Trophoblast cell (in vitro differentiated cells and primary cell): ENCODE data around the gene BBC3.

ENCODE experiments used
- DNase-seq, 2 donors: peaks; one replicate each; pipeline ENCODE4 v3.0.0-alpha.2; 2016
- H2AFZ ChIP-seq: 2 replicates; pipeline ENCODE4 v1.6.1; 2013; ENCODE audit warnings: low read length, moderate library complexity, mild to moderate bottlenecking; ENCODE audit not compliant: insufficient read depth, poor library complexity
- H2AK5ac ChIP-seq: 2 replicates; pipeline ENCODE4 v1.6.1; 2013; ENCODE audit warnings: mild to moderate bottlenecking, low read length
- H2BK120ac ChIP-seq: 2 replicates; pipeline ENCODE4 v1.6.1; 2013; ENCODE audit warnings: low read length, mild to moderate bottlenecking, moderate library complexity; ENCODE audit not compliant: insufficient read depth, poor library complexity
- H2BK12ac ChIP-seq: 2 replicates; pipeline ENCODE4 v1.6.1; 2013; ENCODE audit warnings: mild to moderate bottlenecking, low read length, moderate library complexity
- H2BK5ac ChIP-seq: 2 replicates; pipeline ENCODE4 v1.6.1; 2013; ENCODE audit warnings: low read length, low read depth, moderate library complexity, mild to moderate bottlenecking; ENCODE audit not compliant: poor library complexity
- H3K14ac ChIP-seq: 2 replicates; pipeline ENCODE4 v1.6.1; 2013; ENCODE audit warnings: mild to moderate bottlenecking, low read length
- H3K18ac ChIP-seq: 2 replicates; pipeline ENCODE4 v1.6.1; 2013; ENCODE audit warnings: mild to moderate bottlenecking, low read length
- H3K23ac ChIP-seq: 2 replicates; pipeline ENCODE4 v1.6.1; 2013; ENCODE audit warnings: low read length
- H3K27ac ChIP-seq: 2 replicates; pipeline ENCODE4 v1.5.1; 2013; ENCODE audit warnings: low read depth, mild to moderate bottlenecking, inconsistent platforms, low read length, moderate library complexity
- H3K27me3 ChIP-seq: 2 replicates; pipeline ENCODE4 v1.6.1; 2013; ENCODE audit warnings: inconsistent platforms, mild to moderate bottlenecking, low read length, moderate library complexity; ENCODE audit not compliant: insufficient read depth
- H3K36me3 ChIP-seq, 2 experiments: 1 replicate in 1 of 2; 2 replicates in 1 of 2; pipeline ENCODE4 v1.6.1; 2013; ENCODE audit warnings: low read length in 2 of 2, mild to moderate bottlenecking in 2 of 2, moderate library complexity in 1 of 2; ENCODE audit not compliant: insufficient read depth in 2 of 2, control insufficient read depth in 1 of 2
- H3K4ac ChIP-seq: 2 replicates; pipeline ENCODE4 v1.6.1; 2013; ENCODE audit warnings: low read depth, mild to moderate bottlenecking, low read length, moderate library complexity
- H3K4me1 ChIP-seq, 2 experiments: 1 replicate in 1 of 2; 2 replicates in 1 of 2; pipeline ENCODE4 v1.6.1; 2013; ENCODE audit warnings: low read length in 2 of 2, mild to moderate bottlenecking in 2 of 2, moderate library complexity in 1 of 2; ENCODE audit not compliant: insufficient read depth in 2 of 2, control insufficient read depth in 1 of 2
- H3K4me2 ChIP-seq: 2 replicates; pipeline ENCODE4 v1.6.1; 2013; ENCODE audit warnings: inconsistent platforms, mild to moderate bottlenecking, low read length, moderate library complexity
- H3K4me3 ChIP-seq: 2 replicates; pipeline ENCODE4 v1.5.1; 2013; ENCODE audit warnings: mild to moderate bottlenecking, low read depth, low read length, inconsistent platforms
- H3K79me1 ChIP-seq: one replicate; pipeline ENCODE4 v1.6.1; 2013; ENCODE audit warnings: low read length
- H3K79me2 ChIP-seq: 2 replicates; pipeline ENCODE4 v1.6.1; 2013; ENCODE audit warnings: low read length, mild to moderate bottlenecking; ENCODE audit not compliant: control insufficient read depth, insufficient read depth, poor library complexity
- H3K9ac ChIP-seq: 2 replicates; pipeline ENCODE4 v1.6.1; 2013; ENCODE audit warnings: mild to moderate bottlenecking, low read length
- H3K9me3 ChIP-seq: 2 replicates; pipeline ENCODE4 v1.6.1; 2013; ENCODE audit warnings: low read depth, mild to moderate bottlenecking, control low read depth, inconsistent platforms, low read length; ENCODE audit not compliant: insufficient read depth
- H4K12ac ChIP-seq: 2 replicates; pipeline ENCODE4 v1.6.1; 2013; ENCODE audit warnings: low read depth, mild to moderate bottlenecking, low read length, moderate library complexity
- H4K8ac ChIP-seq: 2 replicates; pipeline ENCODE4 v1.6.1; 2013; ENCODE audit warnings: low read depth, mild to moderate bottlenecking, low read length, moderate library complexity
- H4K91ac ChIP-seq: one replicate; pipeline ENCODE4 v1.6.1; 2013; ENCODE audit warnings: low read depth, mild to moderate bottlenecking, low read length, moderate library complexity
- WGBS: extraction: QIAGEN DNeasy Blood & Tissue Kit; methylation state at CpG from one replicate; pipeline ENCODE4 v1.1.7; 2013; ENCODE audit warnings: missing lambda C conversion rate; ENCODE audit not compliant: insufficient read length, insufficient coverage; ENCODE audit errors: extremely low coverage; 5-methylcytosine and 5-hydroxymethylcytosine counted together

The BBC3 gene

DNA sequence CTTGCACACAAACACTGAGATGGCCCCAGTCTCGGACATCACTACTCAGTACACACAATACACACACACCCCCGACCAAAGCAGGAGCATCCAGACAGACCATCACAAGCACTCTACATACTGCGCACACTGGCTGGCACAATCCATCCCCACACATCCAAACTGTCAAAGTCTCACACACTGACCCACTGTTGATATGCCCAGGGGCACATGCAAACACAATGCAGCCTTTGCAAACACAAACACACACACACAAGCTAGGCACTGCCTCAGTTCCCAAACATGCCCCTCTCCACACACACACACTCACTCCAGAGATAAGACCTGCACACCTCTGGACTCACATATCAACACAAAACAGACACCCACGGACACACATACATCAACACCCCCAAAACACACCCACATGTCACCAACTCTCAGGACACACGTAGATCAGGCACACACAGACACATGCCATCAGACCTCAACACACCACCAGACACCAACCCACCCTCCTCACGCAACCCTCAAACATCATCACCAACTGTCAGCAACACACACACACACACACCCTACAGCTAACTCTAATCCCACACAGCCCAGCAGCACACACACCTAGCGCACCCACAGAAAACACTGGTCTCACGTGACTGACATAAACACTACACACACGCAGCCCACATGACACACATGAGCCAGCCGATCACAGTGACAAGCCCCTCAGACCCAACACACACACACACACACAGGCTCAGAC, 1.9 kb downstream of the BBC3 start:
- Histone ChIP-seq H3K4me1 (peaks cover 29 to 46% of the 10 kb centered on the region in 2 experiments), H3K23ac (peak overlapping the region; percentile 12), H2BK12ac (peak overlapping the region; percentile 64), H2AK5ac (peak overlapping the region; percentile 31), H3K4me2 (peak overlapping the region; percentile 85), H2AFZ (peak overlapping the region; percentile 27), H3K18ac (peak overlapping the region; percentile 96), H3K9ac (peak overlapping the region; percentile 50), H3K27me3 (no peaks in the 10 kb centered on the region), H3K4ac (peak overlapping the region; percentile 8), H4K91ac (peak overlapping the region; percentile 96), H3K4me3 (peak overlapping the region; percentile 98), H4K8ac (no peak overlapping the region), H3K14ac (peak overlapping the region; percentile 94), H3K79me1 (peaks cover 51% of the 10 kb centered on the region), H2BK120ac (peak overlapping the region; percentile 84), H2BK5ac (peak overlapping the region; percentile 95), H3K36me3 (peaks cover 0 to 4% of the 10 kb centered on the region in 2 experiments), H3K9me3 (no peaks in the 10 kb centered on the region), H4K12ac (no peak overlapping the region), H3K79me2 (peaks cover 23% of the 10 kb centered on the region), H3K27ac (peak overlapping the region; percentile 98)
- WGBS: 100% methylated on average over 1 of the region's 10 CpGs
- no peak for DNase-seq

DNA sequence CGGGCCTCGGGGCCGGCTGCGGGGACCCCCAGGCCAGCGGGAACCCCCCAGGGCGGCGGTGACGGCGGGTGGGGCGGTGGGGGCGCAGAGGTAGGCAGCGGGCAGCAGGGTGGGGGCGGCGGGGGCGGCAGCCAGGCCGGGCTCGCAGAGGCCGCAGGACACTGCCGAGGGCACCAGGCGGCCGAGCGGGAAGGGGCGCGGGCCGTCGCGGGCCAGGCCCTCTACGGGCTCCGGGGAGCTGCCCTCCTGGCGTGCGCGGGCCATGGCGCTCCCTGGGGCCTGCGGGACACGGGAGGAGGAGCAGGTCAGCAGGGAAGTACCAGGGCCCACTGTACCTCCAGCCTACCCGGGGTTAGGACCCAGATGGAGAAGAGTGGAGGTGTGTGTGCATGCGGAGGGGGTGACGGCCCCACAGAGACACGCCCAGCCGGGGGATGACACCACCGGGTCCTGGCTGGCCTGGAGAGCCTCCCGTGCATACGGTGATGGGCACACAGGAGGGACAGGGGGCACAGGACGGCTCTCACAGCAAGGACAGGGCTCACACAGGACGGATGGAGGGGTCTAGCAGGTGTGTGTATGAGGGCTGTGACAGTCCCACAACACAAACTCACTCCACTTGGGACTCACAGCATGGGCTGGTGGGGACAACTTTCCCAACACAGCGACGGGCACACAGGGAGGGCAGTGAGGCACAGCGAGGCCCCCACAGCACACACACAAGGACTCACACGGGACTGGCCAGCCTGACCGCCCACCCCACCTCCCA, 2.6 kb downstream of the BBC3 start:
- peak overlapping the region; percentile 98 for H3K4me3 ChIP-seq
- peak overlapping the region; percentile 84 for H2BK120ac ChIP-seq
- H2BK12ac ChIP-seq: peak overlapping the region; percentile 64
- peak overlapping the region; percentile 47 for H3K9ac ChIP-seq
- H2BK5ac ChIP-seq: peak overlapping the region; percentile 95
- peak overlapping the region; percentile 96 for H4K91ac ChIP-seq
- peaks cover 23% of the 10 kb centered on the region for H3K79me2 ChIP-seq
- H3K4me2 ChIP-seq: peak overlapping the region; percentile 85
- peak in 1 of 2 donors; percentile 30 for DNase-seq
- H3K4ac ChIP-seq: peak overlapping the region; percentile 91
- H2AK5ac ChIP-seq: peak overlapping the region; percentile 31
- H4K8ac ChIP-seq: peak overlapping the region; percentile 80
- peaks cover 4 to 7% of the 10 kb centered on the region in 2 experiments for H3K36me3 ChIP-seq
- peak overlapping the region; percentile 96 for H3K18ac ChIP-seq
- H2AFZ ChIP-seq: peak overlapping the region; percentile 27
- H3K27ac ChIP-seq: peak overlapping the region; percentile 98
- peak overlapping the region; percentile 94 for H3K14ac ChIP-seq
- WGBS: no CpG with 5 or more reads among the region's 50 CpGs
- H3K4me1 ChIP-seq: peaks cover 29 to 46% of the 10 kb centered on the region in 2 experiments
- no peaks in the 10 kb centered on the region for H3K9me3 ChIP-seq
- H3K23ac ChIP-seq: no peak overlapping the region
- peak overlapping the region; percentile 96 for H4K12ac ChIP-seq
- peaks cover 51% of the 10 kb centered on the region for H3K79me1 ChIP-seq
- H3K27me3 ChIP-seq: no peaks in the 10 kb centered on the region

DNA sequence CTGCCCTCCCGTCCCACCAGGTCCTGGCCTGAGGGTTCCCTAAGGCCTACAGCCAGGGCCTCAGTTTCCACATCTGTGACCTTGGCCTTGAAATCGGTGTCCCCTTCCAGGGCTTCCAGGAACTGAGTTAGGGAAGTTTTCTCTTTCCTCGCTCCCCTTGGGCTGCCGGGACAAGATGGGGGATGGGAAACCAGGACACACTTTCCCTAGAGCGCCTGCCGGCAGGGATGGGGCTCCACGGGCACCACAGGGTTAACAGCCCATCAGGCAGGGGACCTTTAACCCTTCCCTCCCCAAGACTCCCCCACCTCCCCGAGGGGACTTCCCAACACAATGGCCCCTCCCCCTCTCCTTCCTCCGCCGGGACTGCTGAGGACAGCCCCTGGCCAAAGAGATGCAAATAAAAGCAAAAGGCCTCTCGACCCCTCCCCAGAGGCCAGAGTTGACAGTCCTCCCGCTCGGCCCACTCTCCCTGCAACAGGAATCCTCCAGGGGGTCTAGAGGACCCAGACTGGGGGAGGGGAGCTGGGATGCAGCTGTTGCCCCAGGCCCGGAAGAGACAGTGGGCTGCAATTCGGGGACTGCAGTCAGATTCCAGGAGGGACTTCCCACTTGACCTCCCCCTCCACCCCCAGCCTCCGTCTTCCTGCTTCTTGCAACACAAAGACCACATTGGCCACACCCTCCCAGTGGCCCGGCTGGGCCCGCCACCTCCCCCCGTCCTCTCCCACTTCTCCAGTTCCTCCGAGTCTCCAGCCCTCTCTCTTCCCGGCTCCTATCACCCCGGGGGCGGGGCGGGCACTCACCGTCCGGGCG, 3.4 kb downstream of the BBC3 start:
- peak overlapping the region; percentile 98 for H3K27ac ChIP-seq
- peak; percentile 71 to 83 for DNase-seq
- H3K18ac ChIP-seq: peak overlapping the region; percentile 82
- H2BK12ac ChIP-seq: peak overlapping the region; percentile 68
- no CpG with 5 or more reads among the region's 27 CpGs for WGBS
- H3K36me3 ChIP-seq: peaks cover 4 to 7% of the 10 kb centered on the region in 2 experiments
- no peaks in the 10 kb centered on the region for H3K27me3 ChIP-seq
- H3K4me3 ChIP-seq: peak overlapping the region; percentile 98
- H2BK120ac ChIP-seq: peak overlapping the region; percentile 77
- no peaks in the 10 kb centered on the region for H3K9me3 ChIP-seq
- H2BK5ac ChIP-seq: peak overlapping the region; percentile 64
- H3K4me2 ChIP-seq: peak overlapping the region; percentile 85
- peak overlapping the region; percentile 19 for H2AFZ ChIP-seq
- peaks cover 49% of the 10 kb centered on the region for H3K79me1 ChIP-seq
- peaks cover 27 to 43% of the 10 kb centered on the region in 2 experiments for H3K4me1 ChIP-seq
- peak overlapping the region; percentile 70 for H3K4ac ChIP-seq
- peak overlapping the region; percentile 68 for H4K8ac ChIP-seq
- H4K91ac ChIP-seq: peak overlapping the region; percentile 96
- H3K9ac ChIP-seq: peak overlapping the region; percentile 54
- H3K79me2 ChIP-seq: peaks cover 23% of the 10 kb centered on the region
- H2AK5ac ChIP-seq: peak overlapping the region; percentile 55
- peak overlapping the region; percentile 54 for H3K14ac ChIP-seq
- peak overlapping the region; percentile 45 for H4K12ac ChIP-seq
- no peak overlapping the region for H3K23ac ChIP-seq
